B cell (primary cell): ENCODE results near the gene DCST2.

Source experiments
- EZH2 ChIP-seq: IDR thresholded peaks from 2 replicates; pipeline ENCODE4 v1.6.1; 2012; ENCODE audit warnings: borderline replicate concordance, low read depth, mild to moderate bottlenecking, moderate library complexity, low read length; ENCODE audit not compliant: insufficient read depth, poor library complexity, severe bottlenecking
- TF ChIP-seq, protein P1 (sequence below): fragments of 200-600 bp; IDR thresholded peaks from one replicate; pipeline ENCODE4 v1.8.0; 2022; ENCODE audit warnings: antibody characterized with exemption, mild to moderate bottlenecking

DNA sequence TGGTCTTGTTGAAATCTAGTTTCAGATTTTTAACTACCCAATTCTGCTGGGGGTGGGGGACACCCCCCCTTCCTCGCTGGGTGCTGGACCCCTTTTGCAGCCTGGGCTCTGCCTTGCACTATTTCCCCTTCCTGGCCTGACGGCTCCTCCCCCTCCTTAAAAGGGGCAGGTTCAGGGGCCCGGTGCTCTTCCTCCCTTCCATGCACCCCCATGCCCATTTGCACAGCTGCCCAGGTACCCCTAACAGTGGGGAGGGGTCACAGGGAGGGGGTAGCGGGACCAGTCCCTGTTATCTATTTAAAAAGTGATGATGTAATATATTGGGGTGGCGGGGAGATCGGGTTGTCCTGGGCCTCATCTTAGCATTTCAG, 15.7 kb downstream of the DCST2 start:
- TF ChIP-seq, protein P1, sequence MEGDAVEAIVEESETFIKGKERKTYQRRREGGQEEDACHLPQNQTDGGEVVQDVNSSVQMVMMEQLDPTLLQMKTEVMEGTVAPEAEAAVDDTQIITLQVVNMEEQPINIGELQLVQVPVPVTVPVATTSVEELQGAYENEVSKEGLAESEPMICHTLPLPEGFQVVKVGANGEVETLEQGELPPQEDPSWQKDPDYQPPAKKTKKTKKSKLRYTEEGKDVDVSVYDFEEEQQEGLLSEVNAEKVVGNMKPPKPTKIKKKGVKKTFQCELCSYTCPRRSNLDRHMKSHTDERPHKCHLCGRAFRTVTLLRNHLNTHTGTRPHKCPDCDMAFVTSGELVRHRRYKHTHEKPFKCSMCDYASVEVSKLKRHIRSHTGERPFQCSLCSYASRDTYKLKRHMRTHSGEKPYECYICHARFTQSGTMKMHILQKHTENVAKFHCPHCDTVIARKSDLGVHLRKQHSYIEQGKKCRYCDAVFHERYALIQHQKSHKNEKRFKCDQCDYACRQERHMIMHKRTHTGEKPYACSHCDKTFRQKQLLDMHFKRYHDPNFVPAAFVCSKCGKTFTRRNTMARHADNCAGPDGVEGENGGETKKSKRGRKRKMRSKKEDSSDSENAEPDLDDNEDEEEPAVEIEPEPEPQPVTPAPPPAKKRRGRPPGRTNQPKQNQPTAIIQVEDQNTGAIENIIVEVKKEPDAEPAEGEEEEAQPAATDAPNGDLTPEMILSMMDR, result no peak
- no peak for TF ChIP-seq EZH2
